ENCODE results near the gene CTNNBL1. TPM values are rescaled to one million over a fixed set of nuclear protein-coding genes. Genes with fewer than 3 reads are reported as not detected.

CTNNBL1 gene
- total and polyA plus RNA-seq, 2 of the 4 experiments (the other 2 are of a cell fraction) = 29.9 to 34.1 TPM

GRCh38 chr20:37807471-37808232, 113.8 kb downstream of the CTNNBL1 start:
- Histone ChIP-seq H2AFZ (replicated peaks; ENCODE audit: low read length, poor library complexity) (no peak overlapping the region), H3K4ac (ENCODE audit: low read depth, low read length) (no peak overlapping the region), H3K36me3 (ENCODE audit: control insufficient read depth, insufficient read depth, low read length) (peaks cover 22% of the 10 kb centered on the region), H3K9me1 (ENCODE audit: insufficient read depth, low read length) (peaks cover 21% of the 10 kb centered on the region), H3K27ac (ENCODE audit: insufficient read depth, low read length) (no peak overlapping the region), H3K18ac (ENCODE audit: low read depth, low read length) (no peak overlapping the region), H4K91ac (ENCODE audit: insufficient read depth, low read depth, low read length) (no peak overlapping the region), H4K5ac (ENCODE audit: low read depth, low read length) (no peak overlapping the region), H3K4me2 (ENCODE audit: low read depth, low read length) (no peak overlapping the region), H4K8ac (ENCODE audit: low read depth in 2 of 2, low read length in 2 of 2) (no peak overlapping the region), H3K23ac (ENCODE audit: low read depth, low read length) (no peak overlapping the region), H2BK20ac (ENCODE audit: low read depth, low read length) (no peak overlapping the region), H2BK15ac (ENCODE audit: low read depth, low read length) (no peak overlapping the region), H3K27me3 (ENCODE audit: control insufficient read depth, insufficient read depth, low read length) (no peaks in the 10 kb centered on the region), H3K9me3 (ENCODE audit: control insufficient read depth, insufficient read depth, low read length) (no peaks in the 10 kb centered on the region), H3K4me3 (ENCODE audit: insufficient read depth, low read depth, low read length) (no peak overlapping the region), H2BK120ac (ENCODE audit: low read depth, low read length) (no peak overlapping the region), H3K9ac (ENCODE audit: low read depth, low read length) (no peak overlapping the region), H3K14ac (replicated peaks; ENCODE audit: low read depth, low read length) (no peak overlapping the region), H3K56ac (ENCODE audit: extremely low read depth, insufficient read depth, low read length) (no peak overlapping the region), H4K20me1 (ENCODE audit: insufficient read depth, low read length) (peaks cover 5% of the 10 kb centered on the region; the same call in 1 of the 2 replicates), H2BK5ac (ENCODE audit: low read depth, low read length, poor library complexity, severe bottlenecking) (no peak overlapping the region), H2AK5ac (ENCODE audit: low read depth, low read length) (no peak overlapping the region), H3K4me1 (ENCODE audit: control insufficient read depth, insufficient read depth, low read length) (no peaks in the 10 kb centered on the region; the same call in 1 of the 2 replicates), H3K79me1 (ENCODE audit: low read depth in 1 of 2, low read length in 2 of 2) (peaks cover 0 to 19% of the 10 kb centered on the region in 2 experiments; a peak in 3 of 4 replicates), H2AK9ac (replicated peaks; ENCODE audit: low read depth, low read length, poor library complexity) (no peak overlapping the region)
- dilution Hi-C loops (cut with HindIII; ENCODE audit: low sequenced_read_pairs, unreplicated experiment) = no loop called here
- in situ Hi-C loops (cut with MboI; ENCODE audit: low sequenced_read_pairs) = no loop called here
- no TSS peak for BruUV-seq (replicated peaks)
- TF ChIP-seq NFE2L2 (IDR thresholded peaks at IDR 0.05; ENCODE audit: low read depth, low read length) (no peak), CTCF (conservative IDR thresholded peaks at IDR 0.05; ENCODE audit: low read depth, low read length) (no peak), USF2 (IDR thresholded peaks at IDR 0.05; ENCODE audit: low read depth, low read length) (no peak), MAFK (IDR thresholded peaks at IDR 0.05; ENCODE audit: low read depth, low read length) (no peak)
- no CpG with 5 or more reads among the region's 5 CpGs for WGBS, 2 experiments (ENCODE audit: extremely low coverage in 2 of 2, insufficient read length in 1 of 2)
- no peak for ATAC-seq (ENCODE audit: low read depth)
- no peak for DNase-seq
- ChIA-PET CTCF (no interaction called here), POLR2A (ENCODE audit: unreplicated experiment) (no interaction called here)
- intact Hi-C loops (cut with micrococcal nuclease) = no loop called here
